Mesenchymal stem cell (in vitro differentiated cells and primary cell): ENCODE results near the gene TTF2.
A peak's percentile ranks its signal among the peaks of the same experiment; 100 is the strongest.

Source experiments
- DNase-seq: peaks from one replicate; pipeline ENCODE4 v3.0.0-alpha.2; 2013
- H2AFZ ChIP-seq: one replicate; pipeline ENCODE4 v1.6.1; 2013; ENCODE audit warnings: low read depth, mild to moderate bottlenecking, control low read depth, inconsistent platforms, low read length, moderate library complexity
- H2AK5ac ChIP-seq: 2 replicates; pipeline ENCODE4 v1.6.1; 2013; ENCODE audit warnings: low read length, moderate library complexity, mild to moderate bottlenecking, inconsistent platforms; ENCODE audit not compliant: severe bottlenecking
- H2BK120ac ChIP-seq: one replicate; pipeline ENCODE4 v1.6.1; 2013; ENCODE audit warnings: low read depth, mild to moderate bottlenecking, inconsistent platforms, low read length, moderate library complexity
- H2BK12ac ChIP-seq, 2 experiments: one replicate each; pipeline ENCODE4 v1.6.1; 2013; ENCODE audit warnings: inconsistent platforms in 2 of 2, low read length in 2 of 2, mild to moderate bottlenecking in 2 of 2, moderate library complexity in 2 of 2, control low read depth in 1 of 2
- H2BK15ac ChIP-seq: one replicate; pipeline ENCODE4 v1.6.1; 2013; ENCODE audit warnings: mild to moderate bottlenecking, low read depth, inconsistent platforms; ENCODE audit not compliant: poor library complexity, severe bottlenecking
- H2BK5ac ChIP-seq: 2 replicates; pipeline ENCODE4 v1.6.1; 2013; ENCODE audit warnings: low read depth, mild to moderate bottlenecking, low read length, control low read depth, inconsistent platforms; ENCODE audit not compliant: poor library complexity, severe bottlenecking
- H3K14ac ChIP-seq, 2 experiments: one replicate each; pipeline ENCODE4 v1.6.1; 2013; ENCODE audit warnings: inconsistent platforms in 2 of 2, low read length in 2 of 2, control low read depth in 1 of 2, mild to moderate bottlenecking in 1 of 2, moderate library complexity in 1 of 2
- H3K18ac ChIP-seq, 2 experiments: one replicate each; pipeline ENCODE4 v1.6.1; 2013; ENCODE audit warnings: inconsistent platforms in 2 of 2, low read length in 2 of 2, control low read depth in 1 of 2, low read depth in 1 of 2, mild to moderate bottlenecking in 1 of 2
- H3K23ac ChIP-seq, 2 experiments: one replicate each; pipeline ENCODE4 v1.6.1; 2013; ENCODE audit warnings: inconsistent platforms in 2 of 2, low read length in 2 of 2, mild to moderate bottlenecking in 2 of 2, moderate library complexity in 2 of 2, control low read depth in 1 of 2
- H3K27ac ChIP-seq: 2 replicates; pipeline ENCODE4 v1.5.1; 2013; ENCODE audit warnings: mild to moderate bottlenecking, moderate library complexity, low read length, control low read depth, inconsistent platforms; ENCODE audit not compliant: poor library complexity, severe bottlenecking
- H3K27me3 ChIP-seq, 2 experiments: 2 replicates each; pipeline versions ENCODE4 v1.6.1 to v1.7.0; 2013; ENCODE audit warnings: low read length in 2 of 2, mild to moderate bottlenecking in 2 of 2, moderate library complexity in 2 of 2, control low read depth in 1 of 2, inconsistent platforms in 1 of 2; ENCODE audit not compliant: control insufficient read depth in 1 of 2, insufficient read depth in 1 of 2
- H3K36me3 ChIP-seq, 2 experiments: 2 replicates each; pipeline versions ENCODE4 v1.6.1 to v1.7.0; 2013; ENCODE audit warnings: low read length in 2 of 2, control low read depth in 1 of 2, inconsistent platforms in 1 of 2, low read depth in 1 of 2, mild to moderate bottlenecking in 1 of 2; ENCODE audit not compliant: insufficient read depth in 2 of 2, control insufficient read depth in 1 of 2
- H3K4ac ChIP-seq, 2 experiments: one replicate each; pipeline ENCODE4 v1.6.1; 2013; ENCODE audit warnings: inconsistent platforms in 2 of 2, low read length in 2 of 2, mild to moderate bottlenecking in 2 of 2, moderate library complexity in 2 of 2, control low read depth in 1 of 2, low read depth in 1 of 2
- H3K4me1 ChIP-seq: 2 replicates; pipeline ENCODE4 v1.6.1; 2013; ENCODE audit warnings: low read depth, low read length, control low read depth; ENCODE audit not compliant: control insufficient read depth, insufficient read depth
- H3K4me2 ChIP-seq: 2 replicates; pipeline ENCODE4 v1.6.1; 2013; ENCODE audit warnings: low read length, mild to moderate bottlenecking, inconsistent platforms; ENCODE audit not compliant: poor library complexity, severe bottlenecking
- H3K4me3 ChIP-seq, 2 experiments: 2 replicates each; pipeline versions ENCODE4 v1.5.1 to v1.7.0; 2013; ENCODE audit warnings: low read length in 2 of 2, mild to moderate bottlenecking in 2 of 2, control low read depth in 1 of 2, low read depth in 1 of 2; ENCODE audit not compliant: insufficient read depth in 1 of 2
- H3K79me1 ChIP-seq: replicated peaks from 2 replicates; pipeline ENCODE4 v1.6.1; 2013; ENCODE audit warnings: mild to moderate bottlenecking, control low read depth, low read length, inconsistent platforms; ENCODE audit not compliant: poor library complexity, severe bottlenecking
- H3K9ac ChIP-seq: 2 replicates; pipeline ENCODE4 v1.7.0; 2013; ENCODE audit warnings: mild to moderate bottlenecking, low read length, moderate library complexity
- H3K9me3 ChIP-seq: 2 replicates; pipeline ENCODE4 v1.7.0; 2013; ENCODE audit warnings: mild to moderate bottlenecking, low read length; ENCODE audit not compliant: control insufficient read depth
- H4K8ac ChIP-seq: one replicate; pipeline ENCODE4 v1.6.1; 2013; ENCODE audit warnings: inconsistent platforms, mild to moderate bottlenecking, low read length, moderate library complexity
- H4K91ac ChIP-seq: one replicate; pipeline ENCODE4 v1.6.1; 2013; ENCODE audit warnings: mild to moderate bottlenecking, low read length, inconsistent platforms
- WGBS: methylation state at CpG from one replicate; pipeline ENCODE4 v1.1.7; 2013; ENCODE audit warnings: mixed read lengths; 5-methylcytosine and 5-hydroxymethylcytosine counted together

Gene TTF2

GRCh38 chr1:117087686-117088085, 27.6 kb downstream of the TTF2 start:
- no peak overlapping the region for H3K4ac ChIP-seq
- H3K27ac ChIP-seq: no peak overlapping the region
- no peak overlapping the region for H2BK5ac ChIP-seq
- no peak overlapping the region for H3K14ac ChIP-seq
- H3K79me1 ChIP-seq: no peaks in the 10 kb centered on the region
- H2AK5ac ChIP-seq: no peak overlapping the region
- H2BK15ac ChIP-seq: no peak overlapping the region
- H3K4me3 ChIP-seq: no peak overlapping the region
- WGBS: 95% methylated on average over 5 of the region's 6 CpGs
- no peak overlapping the region for H4K91ac ChIP-seq
- no peak overlapping the region for H3K23ac ChIP-seq
- no peak for DNase-seq
- H3K4me1 ChIP-seq: peaks cover 2% of the 10 kb centered on the region
- no peaks in the 10 kb centered on the region for H3K9me3 ChIP-seq
- H3K9ac ChIP-seq: no peak overlapping the region
- H2BK120ac ChIP-seq: no peak overlapping the region
- no peaks in the 10 kb centered on the region for H3K27me3 ChIP-seq
- peaks cover 7 to 41% of the 10 kb centered on the region in 2 experiments for H3K36me3 ChIP-seq
- no peak overlapping the region for H2BK12ac ChIP-seq
- H3K4me2 ChIP-seq: no peak overlapping the region
- H4K8ac ChIP-seq: no peak overlapping the region
- no peak overlapping the region for H3K18ac ChIP-seq
- H2AFZ ChIP-seq: no peak overlapping the region

GRCh38 chr1:117089996-117090395, 29.9 kb downstream of the TTF2 start:
- Histone ChIP-seq H2AK5ac (no peak overlapping the region), H3K36me3 (peaks cover 3 to 30% of the 10 kb centered on the region in 2 experiments), H3K27me3 (no peaks in the 10 kb centered on the region), H3K4me2 (no peak overlapping the region), H3K9me3 (no peaks in the 10 kb centered on the region), H4K8ac (no peak overlapping the region), H3K23ac (no peak overlapping the region), H3K9ac (no peak overlapping the region), H2BK12ac (no peak overlapping the region), H3K79me1 (no peaks in the 10 kb centered on the region), H3K4me3 (no peak overlapping the region), H2BK15ac (no peak overlapping the region), H3K4me1 (peaks cover 10% of the 10 kb centered on the region), H3K14ac (no peak overlapping the region), H4K91ac (no peak overlapping the region), H2BK120ac (no peak overlapping the region), H2AFZ (no peak overlapping the region), H2BK5ac (no peak overlapping the region), H3K27ac (no peak overlapping the region), H3K4ac (no peak overlapping the region), H3K18ac (no peak overlapping the region)
- WGBS: 96% methylated on average over 2 of the region's 2 CpGs
- no peak for DNase-seq

DNA sequence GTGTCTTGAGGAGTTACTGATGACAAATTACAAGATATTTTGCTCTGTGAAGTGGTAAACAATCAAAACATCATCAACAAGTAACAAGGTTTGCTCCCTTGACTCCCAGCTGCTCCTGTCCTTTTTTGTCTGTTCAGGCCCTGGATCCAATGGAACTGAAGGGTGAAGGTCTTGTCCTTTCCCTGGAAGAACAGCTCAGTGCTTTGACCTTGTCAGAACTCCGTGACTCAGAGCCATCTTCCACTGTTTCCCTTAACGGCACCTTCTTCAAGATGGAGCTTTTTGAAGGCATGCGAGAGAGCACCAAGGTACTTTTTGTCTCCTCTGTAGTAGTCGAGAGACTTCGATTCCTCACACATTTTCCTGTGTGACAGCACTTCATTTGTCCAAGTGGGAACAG, 32.5 kb downstream of the TTF2 start:
- H3K4me3 ChIP-seq: peak overlapping the region in 1 of 2 experiments; percentile 6
- H3K27me3 ChIP-seq: no peaks in the 10 kb centered on the region
- H3K27ac ChIP-seq: peak overlapping the region; percentile 78
- no peak overlapping the region for H3K4me2 ChIP-seq
- no peak overlapping the region for H2BK5ac ChIP-seq
- no peak for DNase-seq
- no peak overlapping the region for H3K14ac ChIP-seq
- H3K18ac ChIP-seq: peak overlapping the region in 1 of 2 experiments; percentile 13
- H3K36me3 ChIP-seq: peaks cover 3 to 30% of the 10 kb centered on the region in 2 experiments
- no peak overlapping the region for H2BK12ac ChIP-seq
- no peaks in the 10 kb centered on the region for H3K79me1 ChIP-seq
- no peak overlapping the region for H3K4ac ChIP-seq
- 67% methylated on average over 5 of the region's 5 CpGs for WGBS
- no peak overlapping the region for H2AK5ac ChIP-seq
- no peak overlapping the region for H3K23ac ChIP-seq
- peak overlapping the region; percentile 52 for H3K9ac ChIP-seq
- no peak overlapping the region for H4K8ac ChIP-seq
- H3K4me1 ChIP-seq: peaks cover 10% of the 10 kb centered on the region
- H4K91ac ChIP-seq: no peak overlapping the region
- no peaks in the 10 kb centered on the region for H3K9me3 ChIP-seq
- no peak overlapping the region for H2AFZ ChIP-seq
- no peak overlapping the region for H2BK120ac ChIP-seq
- no peak overlapping the region for H2BK15ac ChIP-seq

DNA sequence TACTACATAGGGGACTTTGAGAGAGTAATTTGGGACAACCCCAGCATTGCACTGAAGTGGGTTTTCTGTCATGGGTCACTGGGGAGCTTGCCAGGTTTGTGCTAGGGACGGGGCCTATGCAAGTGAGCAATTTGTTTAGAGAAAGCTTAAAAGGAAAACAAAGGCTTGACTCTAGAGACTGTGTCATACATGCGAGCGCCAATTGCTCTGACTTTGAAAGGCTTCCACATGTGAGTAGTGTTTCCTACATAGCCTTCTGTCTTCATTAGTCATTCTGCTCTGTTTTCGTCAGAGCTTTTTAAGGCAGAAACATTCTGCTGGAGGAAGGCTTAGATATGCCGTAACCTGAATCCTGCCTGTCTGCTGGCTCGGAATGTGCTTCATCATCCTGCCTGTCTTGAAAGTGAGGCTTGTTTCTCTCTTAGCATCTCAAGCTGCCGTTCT, 33.0 kb downstream of the TTF2 start:
- peak overlapping the region; percentile 77 for H3K9ac ChIP-seq
- H3K23ac ChIP-seq: no peak overlapping the region
- no peak overlapping the region for H3K4me2 ChIP-seq
- H2AK5ac ChIP-seq: no peak overlapping the region
- H4K91ac ChIP-seq: no peak overlapping the region
- H3K14ac ChIP-seq: no peak overlapping the region
- H3K36me3 ChIP-seq: peaks cover 3 to 35% of the 10 kb centered on the region in 2 experiments
- peaks cover 10% of the 10 kb centered on the region for H3K4me1 ChIP-seq
- DNase-seq: peak; percentile 99
- H2BK15ac ChIP-seq: no peak overlapping the region
- no peak overlapping the region for H3K4ac ChIP-seq
- 2% methylated on average over 6 of the region's 7 CpGs for WGBS
- H3K9me3 ChIP-seq: no peaks in the 10 kb centered on the region
- no peak overlapping the region for H2AFZ ChIP-seq
- H2BK120ac ChIP-seq: no peak overlapping the region
- no peaks in the 10 kb centered on the region for H3K27me3 ChIP-seq
- no peaks in the 10 kb centered on the region for H3K79me1 ChIP-seq
- H2BK12ac ChIP-seq: no peak overlapping the region
- H2BK5ac ChIP-seq: no peak overlapping the region
- peak overlapping the region in 1 of 2 experiments; percentile 29 for H3K4me3 ChIP-seq
- no peak overlapping the region for H3K18ac ChIP-seq
- peak overlapping the region; percentile 84 for H3K27ac ChIP-seq
- no peak overlapping the region for H4K8ac ChIP-seq
